ENCODE data around the gene ENDOU.
A peak's percentile ranks its signal among the peaks of the same experiment; 100 is the strongest.

ENDOU gene

GRCh38 chr12:47722941-47723631 lies 2.2 kb downstream of the ENDOU start:
- DNase-seq, result peak in 42 of 58 donors; percentile 19 to 89 (median 60)

GRCh38 chr12:47722136-47722834 lies 3.0 kb downstream of the ENDOU start:
- no peak for DNase-seq

DNA sequence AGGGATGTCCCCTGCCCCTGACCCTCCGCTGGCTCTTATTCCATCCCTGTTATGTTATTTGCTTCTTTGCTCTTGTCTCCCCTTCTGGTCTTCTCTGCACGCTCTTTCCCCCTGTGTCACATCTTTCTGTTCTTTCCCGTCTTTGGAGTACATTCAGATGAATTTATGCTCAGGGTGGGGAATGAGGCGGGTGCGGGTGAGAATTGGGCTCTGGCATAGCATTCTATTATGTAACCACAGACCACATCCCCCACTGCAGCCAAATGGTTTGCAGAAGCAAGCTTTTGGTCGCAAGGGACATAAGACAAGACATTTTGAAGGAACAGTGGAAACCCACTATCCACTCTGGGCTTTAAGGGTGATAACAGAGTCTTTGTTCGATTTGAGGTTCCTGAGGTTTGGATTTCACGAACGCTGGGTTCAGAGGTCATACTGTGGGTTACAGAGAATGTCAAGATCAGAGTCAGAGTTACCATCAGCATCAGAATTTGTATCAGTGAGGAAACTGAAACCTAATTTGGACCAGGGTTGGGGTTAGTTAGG lies 3.8 kb downstream of the ENDOU start:
- DNase-seq, result no peak

DNA sequence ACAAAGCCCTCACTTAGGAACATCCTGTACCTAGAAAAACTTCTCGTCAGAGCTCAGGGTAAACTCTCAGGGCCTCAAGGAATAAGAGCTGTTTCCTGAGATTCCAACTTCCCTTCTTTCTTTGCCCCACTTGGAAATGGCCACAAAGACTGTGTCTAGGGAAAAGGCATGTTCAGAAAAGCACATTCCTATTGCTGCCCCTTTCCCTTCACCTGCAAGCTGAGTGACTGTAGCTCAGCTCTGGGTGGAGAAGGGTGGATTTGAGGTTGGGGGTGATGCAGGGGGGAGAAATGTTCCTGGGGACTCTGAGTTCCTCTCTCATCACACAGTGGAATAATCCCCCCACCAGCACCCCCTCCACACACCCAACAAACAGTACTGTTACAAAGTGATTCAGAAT lies 6.8 kb downstream of the ENDOU start:
- DNase-seq, result no peak

- DNase-seq, result peak in 54 of 58 donors; percentile 33 to 90 (median 68)
Measured at GRCh38 chr12:47717443-47718193, 7.7 kb downstream of the ENDOU start.

- no peak for DNase-seq
Measured at GRCh38 chr12:47717046-47717442, 8.2 kb downstream of the ENDOU start.

DNA sequence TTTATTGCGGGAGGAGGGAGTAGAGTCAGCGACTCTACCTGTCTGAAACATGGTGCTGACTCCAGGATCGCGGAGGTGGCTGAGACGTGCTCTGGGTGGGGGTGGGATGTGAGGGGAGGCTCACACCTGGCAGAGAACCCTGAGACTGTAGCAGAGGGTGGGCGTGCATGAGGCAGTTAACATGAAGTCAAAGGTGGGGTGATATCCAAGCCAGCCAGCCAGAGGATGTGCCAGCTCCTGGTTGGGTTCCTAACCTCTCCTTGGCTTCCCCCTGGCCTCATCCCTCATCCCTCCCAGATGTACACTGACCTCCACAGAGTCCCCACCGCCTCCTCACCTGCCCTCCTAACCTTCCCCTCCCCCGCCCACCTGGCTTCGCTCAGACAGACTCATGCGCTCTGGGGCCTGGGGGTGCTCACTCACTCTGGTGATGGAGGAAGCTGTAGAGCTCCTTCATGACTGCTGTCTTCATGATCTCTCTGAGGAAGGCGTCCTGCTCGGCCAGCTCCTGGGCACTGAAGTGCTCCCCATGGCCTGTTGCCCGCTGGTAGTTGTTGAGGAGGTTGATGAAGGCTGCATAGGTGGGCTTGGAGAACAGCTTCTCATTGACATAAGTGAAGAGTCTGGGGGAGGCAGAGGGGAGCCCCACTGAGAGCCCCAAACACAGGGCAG lies 9.3 kb downstream of the ENDOU start:
- no peak for DNase-seq

DNA sequence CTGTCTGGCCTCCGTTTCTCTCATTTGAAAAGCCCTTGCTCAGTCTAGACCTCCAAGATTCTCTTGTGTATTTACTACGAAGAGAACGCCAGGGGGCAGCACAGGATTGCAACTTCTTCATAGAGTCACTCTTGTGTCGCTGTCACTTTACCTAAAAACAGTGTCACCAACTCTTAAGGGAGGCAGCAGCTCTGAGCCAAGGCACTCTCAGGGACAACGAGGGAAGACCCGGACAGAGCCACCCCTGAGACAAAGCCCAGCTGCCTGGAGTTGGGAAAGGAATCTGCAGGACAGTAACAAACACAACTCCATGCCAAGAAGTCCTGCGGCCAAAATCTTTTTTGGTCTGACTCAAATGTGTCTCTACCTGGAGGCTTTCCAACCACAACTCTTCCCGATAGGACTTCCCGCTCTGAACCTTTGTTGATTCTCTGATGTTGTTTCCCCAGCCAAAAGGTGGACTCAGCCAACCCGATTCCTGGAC lies 9.9 kb downstream of the ENDOU start:
- peak in 54 of 58 donors; percentile 22 to 90 (median 64) for DNase-seq

DNA sequence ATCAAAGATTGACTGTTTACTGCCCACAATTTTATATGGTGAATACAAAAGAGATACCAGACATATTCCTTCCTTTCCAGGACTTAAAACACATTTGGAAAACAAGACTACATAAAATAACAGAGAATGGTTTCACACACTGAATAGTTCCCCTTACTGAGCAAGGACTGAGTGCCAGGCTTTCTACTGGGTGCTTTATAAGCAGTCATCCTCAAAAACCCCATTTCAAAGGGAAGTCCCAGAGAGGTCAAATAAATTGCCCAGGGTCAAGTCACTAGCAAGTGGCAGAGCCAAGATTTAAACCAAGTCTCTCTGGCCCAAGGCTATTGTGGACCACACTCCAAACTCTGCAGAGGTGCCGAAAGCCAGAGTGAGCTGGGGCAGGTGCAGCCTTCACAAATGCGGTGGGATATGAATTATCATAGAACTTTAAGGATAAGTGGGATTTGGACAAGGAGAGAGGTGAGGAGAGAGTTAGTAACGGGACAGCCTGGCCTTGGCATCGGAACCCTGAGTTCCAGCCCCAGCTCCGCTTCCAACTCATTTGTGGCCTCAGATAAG lies 10.4 kb downstream of the ENDOU start:
- DNase-seq, result no peak

- DNase-seq, result no peak
Measured at GRCh38 chr12:47712171-47712570, 13.1 kb downstream of the ENDOU start.

GRCh38 chr12:47711448-47711847 lies 13.8 kb downstream of the ENDOU start:
- DNase-seq, result no peak

DNA sequence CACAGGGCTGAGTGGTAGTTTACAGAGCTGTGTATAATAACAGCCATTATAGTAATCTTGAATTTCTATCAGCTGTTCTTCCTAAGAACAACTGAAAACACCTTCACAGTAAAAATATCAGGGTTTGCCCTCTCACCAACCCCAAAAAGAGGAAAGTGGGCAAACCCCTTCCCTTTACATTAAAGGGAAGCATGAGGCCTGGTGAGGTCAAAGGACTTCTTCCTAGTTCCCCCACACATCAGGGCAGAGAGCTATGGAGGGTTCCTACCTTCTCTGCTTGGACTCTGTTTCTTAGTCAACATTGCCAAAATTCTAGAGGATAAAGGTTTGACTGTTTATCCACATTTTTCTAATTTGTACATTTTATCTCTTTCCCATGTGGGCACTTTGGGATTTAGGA lies 15.0 kb downstream of the ENDOU start:
- DNase-seq, result no peak

- DNase-seq, result no peak
Measured at GRCh38 chr12:47709671-47710070, 15.6 kb downstream of the ENDOU start.

GRCh38 chr12:47709237-47709636 lies 16.1 kb downstream of the ENDOU start:
- no peak for DNase-seq

GRCh38 chr12:47707905-47708543 lies 17.3 kb downstream of the ENDOU start:
- DNase-seq, result no peak

DNA sequence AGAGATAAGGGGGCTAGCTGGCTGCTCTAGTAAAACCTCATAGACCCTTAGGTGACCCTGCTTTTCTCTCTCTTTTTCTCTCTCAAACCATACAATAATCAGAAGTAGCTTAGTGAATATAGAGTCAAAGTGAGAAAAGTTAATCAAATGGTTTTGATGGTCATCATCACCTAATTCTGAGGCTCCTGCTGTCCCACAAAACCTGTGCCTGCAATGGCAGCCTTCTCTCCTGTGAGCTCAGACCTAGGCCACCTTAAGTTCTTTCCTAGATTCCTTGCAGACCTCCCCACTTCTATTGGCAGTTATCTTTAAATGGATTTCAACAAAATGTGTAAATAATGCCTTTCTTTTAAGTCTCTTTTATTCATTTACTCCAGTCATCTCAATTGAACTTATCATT lies 17.9 kb downstream of the ENDOU start:
- DNase-seq, result no peak

GRCh38 chr12:47705566-47706425 lies 19.5 kb downstream of the ENDOU start, which contains the start of gene RPAP3:
Gene RPAP3 (minus strand): TSS chr12:47706030. CDS start chr12:47702840, 3,190 bp downstream.
- peak; percentile 23 to 94 (median 86) for DNase-seq

GRCh38 chr12:47705229-47705565 lies 20.1 kb downstream of the ENDOU start:
- no peak for DNase-seq

DNA sequence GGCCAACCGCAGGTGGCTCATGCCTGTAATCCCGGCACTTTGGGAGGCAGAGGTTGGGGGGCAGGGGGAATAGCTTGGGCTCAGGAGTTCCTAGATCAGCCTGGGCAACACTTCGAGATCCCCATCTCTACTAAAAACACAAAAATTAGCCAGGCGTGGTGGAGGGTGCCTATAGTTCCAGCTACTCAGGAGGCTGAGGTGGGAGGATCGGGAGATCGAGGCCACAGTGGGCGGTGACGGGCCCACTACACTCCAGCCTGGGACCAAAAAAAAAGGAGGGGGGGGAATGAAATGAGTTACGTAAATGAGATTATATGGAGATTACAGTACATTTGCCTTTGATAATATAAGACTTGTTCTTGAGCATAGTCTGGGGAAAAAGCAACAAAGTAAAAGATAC lies 20.6 kb downstream of the ENDOU start:
- DNase-seq, result no peak

All from anterior cingulate cortex (tissue), 58 donors.